Measurements from ENCODE around the gene KREMEN2.
A peak's percentile ranks its signal among the peaks of the same experiment; 100 is the strongest.

KREMEN2 gene

DNA sequence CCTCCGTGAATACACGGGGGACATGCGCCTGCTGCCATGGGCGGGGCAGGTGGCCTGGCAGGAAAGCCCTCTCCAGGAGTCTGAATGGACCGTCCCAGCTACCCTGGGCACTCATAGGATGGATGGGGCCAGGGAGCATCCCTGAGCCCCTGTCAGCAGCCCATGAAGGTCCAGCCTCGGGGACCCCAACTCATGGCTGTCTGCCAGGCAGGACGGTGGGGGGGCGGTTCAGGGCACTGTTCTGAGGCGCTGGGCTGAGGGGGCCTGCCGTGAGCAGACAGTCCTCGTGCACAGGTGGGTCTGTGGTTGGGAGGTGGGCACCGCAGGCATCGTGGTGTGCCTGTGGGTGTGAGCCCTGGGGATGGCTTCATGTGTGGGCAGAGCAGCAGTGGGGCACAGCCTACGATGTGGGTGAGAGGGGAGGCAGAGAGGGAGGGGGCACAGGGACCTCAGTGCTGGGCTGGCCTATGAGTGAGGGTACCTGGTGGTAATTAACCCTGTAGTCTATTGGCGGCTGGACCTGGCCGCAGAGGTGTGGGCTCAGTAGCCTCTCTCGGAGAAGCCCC, 22.6 kb downstream of the KREMEN2 start:
- peaks cover 7% of the 10 kb centered on the region for H3K4me1 Mint-ChIP-seq
- DNase-seq (ENCODE audit: low spot score in 2 of 2) (no peak), ATAC-seq (ENCODE audit: low read depth) (no peak)
- no peaks in the 10 kb centered on the region for H3K36me3 Mint-ChIP-seq
- no peak overlapping the region for H3K4me3 Mint-ChIP-seq
- no peak overlapping the region for H3K27ac Mint-ChIP-seq
- H3K27me3 Mint-ChIP-seq: peaks cover 7% of the 10 kb centered on the region
- H3K9me3 Mint-ChIP-seq: no peaks in the 10 kb centered on the region

DNA sequence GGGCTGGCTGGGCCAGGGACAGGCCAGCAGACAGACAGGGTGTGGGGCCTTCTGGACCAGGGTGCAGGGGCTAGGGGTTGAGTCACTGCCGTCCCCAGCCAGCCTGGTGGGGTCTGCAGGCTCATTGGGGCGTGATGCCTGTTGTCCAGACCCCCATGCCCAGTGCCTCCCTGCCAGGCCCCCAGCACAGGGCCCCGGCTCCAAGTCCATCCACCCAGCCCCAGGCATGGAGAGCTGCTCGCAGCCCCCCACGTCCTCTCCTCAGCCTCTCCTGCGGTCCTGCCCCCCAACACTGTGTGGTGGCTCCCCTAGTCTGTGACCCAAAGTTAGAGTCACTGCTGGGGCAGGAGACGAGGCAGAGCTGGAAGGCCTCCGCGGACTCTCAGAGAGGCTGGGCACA, 23.2 kb downstream of the KREMEN2 start:
- Mint-ChIP-seq H3K9me3 (no peaks in the 10 kb centered on the region), H3K27me3 (peaks cover 9% of the 10 kb centered on the region), H3K4me1 (peaks cover 5% of the 10 kb centered on the region), H3K27ac (no peak overlapping the region), H3K4me3 (no peak overlapping the region), H3K36me3 (no peaks in the 10 kb centered on the region)
- ATAC-seq (ENCODE audit: low read depth) (no peak), DNase-seq (ENCODE audit: low spot score in 2 of 2) (no peak)

DNA sequence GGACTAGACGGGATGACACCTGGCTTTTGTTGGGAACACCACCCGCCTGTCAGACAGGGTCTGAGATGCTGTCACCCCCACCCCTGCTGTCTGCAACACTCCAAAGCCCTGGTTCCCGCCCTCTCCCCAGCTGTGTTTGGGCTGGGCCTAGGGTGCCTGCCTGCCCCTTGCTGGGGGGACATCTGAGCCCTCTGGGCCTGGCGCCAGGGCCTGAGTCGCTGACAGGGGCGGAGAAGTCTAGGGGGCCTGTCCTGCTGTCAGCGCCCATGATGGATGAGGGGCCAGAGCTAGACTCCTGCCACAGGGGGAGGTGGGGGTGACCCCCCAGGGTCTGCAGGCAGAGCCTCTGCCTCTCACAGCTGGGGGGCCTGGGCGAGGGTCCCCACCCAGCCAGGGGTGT, 23.8 kb downstream of the KREMEN2 start:
- Mint-ChIP-seq H3K4me1 (peaks cover 2% of the 10 kb centered on the region), H3K27me3 (peaks cover 9% of the 10 kb centered on the region), H3K4me3 (no peak overlapping the region), H3K27ac (no peak overlapping the region), H3K36me3 (no peaks in the 10 kb centered on the region), H3K9me3 (no peaks in the 10 kb centered on the region)
- ATAC-seq (ENCODE audit: low read depth): no peak
- DNase-seq (ENCODE audit: low spot score in 2 of 2): no peak

DNA sequence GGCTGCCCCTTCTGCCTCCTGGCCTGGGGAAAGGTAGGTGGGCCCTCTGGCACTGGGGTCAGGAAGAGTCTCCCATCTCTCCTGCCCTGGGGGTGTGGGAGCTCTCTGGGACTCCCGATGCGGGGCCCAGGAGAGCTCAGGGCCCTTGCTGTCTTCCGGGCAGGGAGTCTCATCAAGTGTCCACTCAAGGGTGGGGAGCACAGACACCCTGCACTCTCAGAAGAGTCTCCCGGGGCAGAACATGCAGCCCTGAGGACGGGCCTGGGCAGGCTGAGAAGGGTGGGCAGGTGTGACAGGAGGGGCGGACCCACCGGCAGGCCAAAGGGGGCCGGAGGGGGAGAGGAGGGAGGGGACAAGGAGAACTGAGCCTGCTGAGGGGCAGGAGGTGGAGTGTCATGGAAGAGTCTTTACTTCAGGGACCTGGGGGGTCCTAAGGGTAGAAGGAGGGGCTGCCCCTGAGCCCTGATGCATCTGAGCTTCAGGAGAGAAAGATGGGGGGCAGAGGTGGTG, 24.6 kb downstream of the KREMEN2 start:
- H3K4me3 Mint-ChIP-seq: no peak overlapping the region
- no peaks in the 10 kb centered on the region for H3K36me3 Mint-ChIP-seq
- H3K9me3 Mint-ChIP-seq: no peaks in the 10 kb centered on the region
- ATAC-seq (ENCODE audit: low read depth) (no peak), DNase-seq (ENCODE audit: low spot score in 2 of 2) (no peak)
- peaks cover 2% of the 10 kb centered on the region for H3K4me1 Mint-ChIP-seq
- H3K27me3 Mint-ChIP-seq: peaks cover 9% of the 10 kb centered on the region
- H3K27ac Mint-ChIP-seq: no peak overlapping the region

DNA sequence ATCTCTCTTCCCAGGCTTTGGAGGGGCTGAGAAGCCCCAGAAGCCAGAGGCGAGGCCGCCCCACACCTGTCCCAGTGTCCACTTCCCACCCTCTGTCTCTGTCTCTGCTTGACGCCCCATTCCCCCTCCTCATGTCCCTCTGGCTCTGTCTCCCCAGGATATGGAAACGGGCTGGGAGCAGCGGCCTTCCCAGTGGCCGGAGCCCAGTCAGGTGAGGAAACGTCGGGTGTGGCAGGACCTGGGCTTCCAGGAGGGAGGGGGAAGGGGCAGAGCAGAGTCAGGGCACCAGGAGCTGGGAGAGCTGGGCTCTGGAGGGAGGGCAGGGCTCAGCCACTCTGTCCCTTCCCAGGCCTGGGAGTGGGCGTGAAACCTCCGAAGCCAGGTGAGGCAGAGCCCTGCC, 26.8 kb downstream of the KREMEN2 start:
- no peaks in the 10 kb centered on the region for H3K4me1 Mint-ChIP-seq
- no peak overlapping the region for H3K27ac Mint-ChIP-seq
- no peaks in the 10 kb centered on the region for H3K9me3 Mint-ChIP-seq
- H3K4me3 Mint-ChIP-seq: no peak overlapping the region
- peaks cover 9% of the 10 kb centered on the region for H3K27me3 Mint-ChIP-seq
- DNase-seq (ENCODE audit: low spot score in 2 of 2): no peak
- ATAC-seq (ENCODE audit: low read depth): no peak
- no peaks in the 10 kb centered on the region for H3K36me3 Mint-ChIP-seq

DNA sequence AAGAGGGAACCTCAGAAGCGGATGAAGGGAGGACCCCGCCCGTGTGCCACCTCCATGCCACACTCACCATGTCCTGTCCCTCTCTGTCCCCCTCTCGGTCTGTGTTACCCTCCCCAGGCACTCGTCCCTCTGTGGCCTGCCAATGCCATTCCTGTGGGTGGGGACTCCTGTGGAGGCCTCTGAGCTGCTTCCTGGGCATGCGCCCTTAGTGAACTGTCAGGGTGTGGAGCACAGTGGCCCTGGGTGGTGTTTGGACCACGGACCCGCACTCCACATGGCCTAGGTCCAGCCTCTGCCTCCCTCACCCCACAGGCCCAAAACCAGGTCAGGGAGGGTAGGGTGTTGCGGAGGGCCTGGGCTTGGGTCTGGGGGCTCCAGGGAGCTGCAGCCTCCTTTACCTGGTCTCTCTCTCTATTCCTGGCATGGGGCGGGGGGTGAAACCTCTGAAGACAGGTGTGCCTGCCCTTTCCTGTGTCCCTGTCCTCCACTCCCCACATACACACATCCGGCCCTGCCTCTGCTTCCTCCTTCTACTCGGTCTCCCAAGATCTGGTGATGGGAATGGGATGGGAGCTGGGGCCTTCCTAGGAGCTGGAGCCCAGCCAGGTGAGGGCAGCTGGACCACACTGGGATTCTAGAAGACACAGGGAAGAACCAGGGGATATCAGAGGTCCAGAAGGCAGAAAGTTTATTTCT, 27.6 kb downstream of the KREMEN2 start:
- H3K27me3 Mint-ChIP-seq: peaks cover 5% of the 10 kb centered on the region
- H3K36me3 Mint-ChIP-seq: no peaks in the 10 kb centered on the region
- ATAC-seq (ENCODE audit: low read depth): no peak

DNA sequence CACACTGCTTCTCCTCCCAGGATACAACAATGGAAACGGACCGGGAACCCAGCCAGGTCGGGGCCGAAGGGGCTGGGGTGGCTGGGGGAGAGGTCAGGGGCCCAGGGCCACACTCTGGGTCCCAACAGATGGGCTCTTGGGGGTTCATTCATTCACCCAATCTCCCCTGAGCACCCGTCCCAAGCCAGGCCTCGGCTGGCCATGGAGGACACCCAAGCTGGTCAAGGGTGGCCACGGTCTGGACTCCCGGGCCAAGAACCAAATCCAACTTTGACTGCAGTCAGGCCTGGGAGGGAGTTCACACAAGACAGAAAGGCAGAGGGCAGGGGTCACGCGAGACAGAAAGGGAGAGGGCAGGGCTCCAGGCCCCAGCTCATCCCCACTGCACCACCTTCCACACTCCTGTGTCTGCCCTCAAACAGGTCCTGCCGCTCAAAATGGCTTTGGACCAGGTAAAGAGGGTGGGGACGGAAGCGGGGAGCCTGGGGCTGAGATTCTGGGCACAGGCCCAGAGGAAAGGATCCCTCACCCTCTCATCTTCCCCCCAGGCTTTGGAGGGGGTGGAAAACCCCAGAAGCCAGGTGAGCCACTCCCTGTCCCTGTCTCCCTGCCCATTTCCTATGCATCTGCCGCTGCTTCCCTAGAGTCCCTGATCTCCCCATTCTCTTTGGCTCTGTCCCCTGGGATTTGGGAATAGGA, 28.5 kb downstream of the KREMEN2 start:
- Mint-ChIP-seq H3K4me3 (no peak overlapping the region), H3K36me3 (no peaks in the 10 kb centered on the region), H3K9me3 (no peaks in the 10 kb centered on the region), H3K27ac (no peak overlapping the region), H3K4me1 (no peaks in the 10 kb centered on the region), H3K27me3 (peaks cover 4% of the 10 kb centered on the region)
- no peak for ATAC-seq (ENCODE audit: low read depth)
- no peak for DNase-seq (ENCODE audit: low spot score in 2 of 2)

More for the DNA sequence above, 27.6 kb downstream of the KREMEN2 start:
- H3K4me3 Mint-ChIP-seq: no peak overlapping the region
- no peaks in the 10 kb centered on the region for H3K9me3 Mint-ChIP-seq
- H3K27ac Mint-ChIP-seq: no peak overlapping the region
- no peak for DNase-seq (ENCODE audit: low spot score in 2 of 2)
- no peaks in the 10 kb centered on the region for H3K4me1 Mint-ChIP-seq

DNA sequence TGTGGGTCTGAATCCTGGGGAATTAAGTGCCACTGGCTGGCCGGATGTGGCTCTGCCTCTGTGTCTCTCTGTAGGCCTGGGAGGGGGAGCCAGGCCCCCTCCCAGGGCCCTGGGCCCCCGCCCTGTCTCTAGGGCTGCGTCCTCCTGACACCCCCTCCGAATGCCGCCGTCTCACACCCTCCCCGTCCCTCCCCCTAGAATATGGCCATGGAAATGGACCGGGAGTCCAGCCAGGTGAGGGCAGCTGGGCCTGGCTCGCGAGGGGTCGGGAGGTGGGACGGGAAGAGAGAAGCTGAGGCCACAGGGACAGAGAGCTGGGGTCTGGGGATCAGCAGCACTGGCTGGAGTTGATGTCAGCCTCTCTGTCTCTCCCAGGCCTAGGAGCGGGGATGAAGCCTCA, 32.2 kb downstream of the KREMEN2 start:
- ATAC-seq (ENCODE audit: low read depth) (no peak), DNase-seq (ENCODE audit: low spot score in 2 of 2) (no peak)
- Mint-ChIP-seq H3K4me3 (no peak overlapping the region), H3K4me1 (no peaks in the 10 kb centered on the region), H3K36me3 (no peaks in the 10 kb centered on the region), H3K9me3 (no peaks in the 10 kb centered on the region), H3K27ac (no peak overlapping the region), H3K27me3 (peaks cover 10% of the 10 kb centered on the region)

DNA sequence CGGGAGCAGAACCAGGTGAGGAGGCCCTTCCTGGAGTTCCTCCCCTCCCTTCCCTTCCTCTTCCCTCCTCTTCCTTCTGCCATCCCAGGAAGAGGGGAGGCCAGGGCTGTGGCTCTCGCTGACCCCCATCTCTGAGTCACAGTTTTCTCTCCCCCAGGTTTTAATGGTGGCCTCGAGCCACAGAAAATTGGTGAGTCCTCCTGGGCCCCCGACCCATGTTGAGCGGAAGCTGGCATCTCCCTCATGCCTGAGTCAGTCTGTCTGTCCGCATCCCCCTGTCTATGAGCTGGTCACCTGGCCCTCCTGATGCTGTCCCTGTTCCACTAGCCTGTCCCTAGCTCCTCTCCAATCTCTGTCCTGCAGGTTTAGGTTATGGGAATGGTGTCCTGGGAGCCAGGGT, 35.9 kb downstream of the KREMEN2 start:
- no peak for DNase-seq (ENCODE audit: low spot score in 2 of 2)
- no peaks in the 10 kb centered on the region for H3K9me3 Mint-ChIP-seq
- no peak for ATAC-seq (ENCODE audit: low read depth)
- H3K36me3 Mint-ChIP-seq: no peaks in the 10 kb centered on the region
- H3K4me3 Mint-ChIP-seq: no peak overlapping the region
- peaks cover 3% of the 10 kb centered on the region for H3K4me1 Mint-ChIP-seq
- H3K27me3 Mint-ChIP-seq: peaks cover 14% of the 10 kb centered on the region
- H3K27ac Mint-ChIP-seq: no peak overlapping the region

DNA sequence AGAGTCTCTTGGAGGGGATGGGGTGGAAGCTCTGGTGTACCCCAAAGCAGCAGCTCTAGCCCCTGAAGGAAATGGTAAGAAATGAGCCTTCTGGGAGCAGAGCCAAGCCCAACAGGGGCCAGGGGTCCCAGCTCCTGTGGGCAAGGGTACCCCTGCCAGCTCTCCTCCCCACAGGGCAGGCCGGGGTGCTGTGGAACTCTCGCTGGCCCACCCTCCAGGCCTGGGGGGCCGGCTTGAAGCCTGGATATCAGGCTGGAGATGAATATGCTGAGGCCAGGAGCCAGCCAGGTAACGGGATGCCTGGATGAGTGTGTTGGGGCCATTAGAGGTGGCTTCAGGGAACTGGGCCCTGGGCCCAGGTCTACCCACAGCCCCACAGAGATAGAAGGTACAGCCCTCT, 36.5 kb downstream of the KREMEN2 start:
- no peaks in the 10 kb centered on the region for H3K9me3 Mint-ChIP-seq
- H3K27me3 Mint-ChIP-seq: peaks cover 14% of the 10 kb centered on the region
- no peak overlapping the region for H3K27ac Mint-ChIP-seq
- no peak overlapping the region for H3K4me3 Mint-ChIP-seq
- no peaks in the 10 kb centered on the region for H3K36me3 Mint-ChIP-seq
- no peak for ATAC-seq (ENCODE audit: low read depth)
- no peak for DNase-seq (ENCODE audit: low spot score in 2 of 2)
- H3K4me1 Mint-ChIP-seq: peaks cover 4% of the 10 kb centered on the region

DNA sequence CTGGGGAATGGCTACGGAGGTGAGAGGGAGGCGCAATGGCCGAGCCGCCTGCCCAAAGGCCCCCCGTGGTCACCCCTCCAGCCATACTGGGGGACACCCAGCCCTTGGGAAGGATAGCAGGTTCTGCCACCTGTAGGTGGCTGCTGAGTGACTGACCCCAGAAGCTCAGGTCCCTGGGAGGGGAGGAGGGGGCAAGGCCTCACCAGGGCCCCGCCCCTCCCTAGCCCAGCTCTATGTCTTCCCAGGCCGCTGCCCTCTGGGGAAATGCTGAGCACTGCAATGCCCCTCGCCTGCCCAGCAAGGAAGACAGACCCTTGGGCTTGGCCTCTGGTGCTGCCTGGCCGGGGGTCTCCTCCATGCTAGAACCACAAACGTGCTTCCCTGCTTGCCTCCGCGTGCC, 37.2 kb downstream of the KREMEN2 start:
- no peak overlapping the region for H3K27ac Mint-ChIP-seq
- no peak overlapping the region for H3K4me3 Mint-ChIP-seq
- no peaks in the 10 kb centered on the region for H3K36me3 Mint-ChIP-seq
- no peaks in the 10 kb centered on the region for H3K9me3 Mint-ChIP-seq
- DNase-seq (ENCODE audit: low spot score in 2 of 2): no peak
- no peak for ATAC-seq (ENCODE audit: low read depth)
- peaks cover 17% of the 10 kb centered on the region for H3K27me3 Mint-ChIP-seq
- H3K4me1 Mint-ChIP-seq: peaks cover 4% of the 10 kb centered on the region

DNA sequence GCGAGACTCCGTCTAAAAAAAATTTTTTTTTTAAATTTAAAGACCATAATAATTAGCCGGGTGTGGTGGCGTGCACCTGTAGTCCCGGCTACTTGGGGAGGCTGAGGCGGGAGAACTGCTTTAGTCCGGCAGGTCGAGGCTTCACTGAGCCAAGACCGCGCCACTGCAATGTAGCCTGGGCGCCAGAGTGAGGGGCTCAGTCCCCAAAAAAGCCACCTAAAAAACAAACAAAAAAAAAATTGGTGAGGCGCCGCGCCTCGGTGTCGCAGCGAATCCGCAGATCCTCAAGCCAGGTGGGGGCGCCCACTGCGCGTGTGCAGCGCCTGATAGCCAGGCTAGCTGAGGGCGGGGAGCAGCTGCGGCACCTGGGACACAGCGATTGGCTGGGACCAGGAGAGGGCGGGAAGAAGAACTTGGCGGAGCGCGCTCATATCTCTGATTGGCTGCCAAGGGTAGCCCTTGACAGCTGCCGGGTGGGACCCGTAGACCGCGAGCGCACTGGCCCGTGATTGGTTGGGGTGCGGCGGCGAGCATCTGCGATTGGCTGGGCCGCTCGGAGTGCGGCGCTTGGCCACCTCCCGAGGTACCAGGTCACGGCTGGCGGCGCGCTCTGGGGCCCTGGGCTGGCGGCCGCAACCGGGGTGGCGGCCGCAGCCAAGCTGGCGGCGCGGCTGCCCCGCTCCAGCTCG, 39.7 kb downstream of the KREMEN2 start:
- H3K27ac Mint-ChIP-seq: no peak overlapping the region

DNA sequence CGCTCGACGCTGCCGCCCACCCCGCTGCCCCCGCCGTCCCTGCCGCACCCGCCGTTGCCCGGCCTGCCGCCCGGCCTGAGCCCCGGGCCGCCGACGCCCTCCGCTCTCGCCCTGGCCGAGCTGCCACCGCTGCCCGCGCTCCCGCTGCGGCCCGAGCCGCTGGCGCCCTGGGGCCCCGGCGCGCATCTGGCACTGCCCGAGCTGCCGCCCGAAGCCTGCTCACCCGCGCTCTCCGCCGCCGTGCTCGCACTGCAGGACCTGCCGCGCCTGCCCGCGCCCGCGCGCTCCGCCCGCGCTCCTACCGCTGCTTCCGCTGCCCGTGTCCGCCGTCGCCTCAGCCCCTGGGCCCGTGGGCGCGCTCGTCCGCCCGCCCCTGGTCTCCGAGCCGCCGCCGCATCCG, 40.2 kb downstream of the KREMEN2 start:
- ATAC-seq (ENCODE audit: low read depth): no peak
- H3K4me1 Mint-ChIP-seq: peaks cover 19% of the 10 kb centered on the region
- no peak overlapping the region for H3K27ac Mint-ChIP-seq
- no peak overlapping the region for H3K4me3 Mint-ChIP-seq
- H3K27me3 Mint-ChIP-seq: peaks cover 21% of the 10 kb centered on the region
- no peaks in the 10 kb centered on the region for H3K36me3 Mint-ChIP-seq
- no peaks in the 10 kb centered on the region for H3K9me3 Mint-ChIP-seq
- DNase-seq (ENCODE audit: low spot score in 2 of 2): no peak

More for the DNA sequence above, 39.7 kb downstream of the KREMEN2 start:
- DNase-seq (ENCODE audit: low spot score in 2 of 2): peak; percentile 86 to 91
- peak overlapping the region; percentile 62 for H3K4me3 Mint-ChIP-seq
- H3K4me1 Mint-ChIP-seq: peaks cover 19% of the 10 kb centered on the region
- no peaks in the 10 kb centered on the region for H3K36me3 Mint-ChIP-seq
- peaks cover 21% of the 10 kb centered on the region for H3K27me3 Mint-ChIP-seq
- peak; percentile 96 for ATAC-seq (ENCODE audit: low read depth)
- no peaks in the 10 kb centered on the region for H3K9me3 Mint-ChIP-seq

DNA sequence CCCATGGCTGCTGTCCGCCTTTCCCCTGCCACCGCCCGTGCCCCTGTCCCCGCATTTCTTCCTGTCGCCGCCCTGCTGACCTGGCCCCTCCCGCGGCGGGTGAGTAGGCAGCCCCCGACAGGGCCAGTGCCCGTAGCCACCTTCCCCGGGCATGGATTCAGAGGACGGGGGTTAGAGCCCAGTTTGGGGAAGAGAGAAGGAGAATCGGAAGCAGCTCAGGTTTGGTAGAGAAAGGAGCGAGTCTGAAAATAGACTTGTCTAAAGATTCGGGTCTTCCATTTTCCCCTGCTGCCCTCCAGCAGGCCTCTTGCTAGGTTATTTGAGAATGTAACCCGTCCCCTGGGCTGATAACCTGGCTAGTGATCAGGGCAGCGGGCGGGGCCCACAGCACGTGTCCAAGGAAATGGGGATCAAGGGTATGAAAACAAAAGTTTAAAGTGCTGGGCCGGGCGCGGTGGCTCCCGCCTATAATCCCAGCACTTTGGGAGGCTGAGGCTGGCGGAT, 40.8 kb downstream of the KREMEN2 start:
- Mint-ChIP-seq H3K4me3 (peak overlapping the region; percentile 77), H3K36me3 (no peaks in the 10 kb centered on the region), H3K4me1 (peaks cover 19% of the 10 kb centered on the region), H3K27me3 (peaks cover 20% of the 10 kb centered on the region), H3K9me3 (no peaks in the 10 kb centered on the region), H3K27ac (no peak overlapping the region)
- ATAC-seq (ENCODE audit: low read depth) (no peak), DNase-seq (ENCODE audit: low spot score in 2 of 2) (no peak)

Measured in memory B cell (primary cell).